WERI-Rb-1 (cell line): ENCODE data around the gene NBAS.

Experiments
- DNase-seq: peaks from one replicate; pipeline ENCODE4 v3.0.0-alpha.2; 2020
- H3K27ac ChIP-seq: fragments of 250-450 bp; sonication (Bioruptor Pico); 2 replicates; pipeline ENCODE4 v1.5.1; 2020; ENCODE audit warnings: mild to moderate bottlenecking, moderate library complexity
- H3K27me3 ChIP-seq: fragments of 250-450 bp; sonication (Bioruptor Pico); 2 replicates; pipeline ENCODE4 v1.5.1; 2021; ENCODE audit warnings: mild to moderate bottlenecking, low read depth, moderate library complexity; ENCODE audit not compliant: insufficient read depth, severe bottlenecking
- H3K36me3 ChIP-seq: fragments of 250-450 bp; sonication (Bioruptor Pico); 2 replicates; pipeline ENCODE4 v1.5.1; 2020; ENCODE audit warnings: mild to moderate bottlenecking, moderate library complexity
- H3K4me3 ChIP-seq: 2 replicates; pipeline ENCODE4 v1.5.1; 2011; ENCODE audit warnings: low read depth, mild to moderate bottlenecking, control low read depth, low read length
- H3K9me3 ChIP-seq: fragments of 250-450 bp; sonication (Bioruptor Pico); 2 replicates; pipeline ENCODE4 v1.5.1; 2021; ENCODE audit warnings: mild to moderate bottlenecking, moderate library complexity; ENCODE audit not compliant: severe bottlenecking
- CTCF ChIP-seq: IDR thresholded peaks from 2 replicates; pipeline ENCODE4 v1.5.1; 2011; ENCODE audit warnings: low read depth, mild to moderate bottlenecking, control low read depth, inconsistent platforms, low read length

Gene NBAS

DNA sequence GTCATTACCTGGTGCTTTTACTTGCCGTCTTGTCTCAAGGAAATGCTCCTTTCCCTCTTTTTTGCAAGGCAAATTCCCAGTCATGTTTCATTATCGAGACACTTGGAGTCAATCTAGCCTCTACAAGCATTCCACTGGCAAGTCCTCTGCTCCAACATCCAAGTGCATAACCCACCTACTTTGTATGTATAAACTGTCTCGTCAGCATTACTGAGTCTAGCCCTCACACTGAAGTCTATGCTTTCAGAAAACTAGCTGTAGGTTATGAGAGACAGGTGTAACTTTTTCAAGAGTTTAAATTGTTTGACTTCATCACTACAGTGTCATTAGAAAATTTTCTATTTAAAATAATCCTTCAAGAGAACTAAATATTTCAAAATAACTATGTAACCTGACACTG, 319.2 kb downstream of the NBAS start:
- Histone ChIP-seq H3K36me3 (no peaks in the 10 kb centered on the region), H3K4me3 (no peak overlapping the region), H3K27me3 (no peaks in the 10 kb centered on the region), H3K9me3 (no peaks in the 10 kb centered on the region), H3K27ac (no peak overlapping the region)
- DNase-seq: no peak
- no peak for TF ChIP-seq CTCF

DNA sequence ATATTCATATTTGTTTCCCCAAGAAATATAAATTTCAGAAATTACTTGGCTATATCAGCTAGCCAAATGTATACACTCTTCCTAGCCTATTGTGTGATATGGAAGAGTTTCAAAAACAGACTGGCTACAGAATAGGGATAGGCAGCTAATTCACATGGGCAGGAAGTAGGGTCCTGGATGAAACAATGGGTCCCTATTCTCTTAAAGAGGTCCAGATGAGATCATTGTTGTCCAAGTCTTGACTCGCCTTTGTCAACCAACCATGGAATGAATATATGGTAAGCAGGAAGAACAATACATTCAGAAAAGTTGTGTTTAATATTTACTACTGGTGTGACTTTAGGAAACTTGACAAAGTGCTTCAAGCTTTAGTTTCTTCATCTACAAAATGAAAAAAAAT, 319.9 kb downstream of the NBAS start:
- H3K27me3 ChIP-seq: no peaks in the 10 kb centered on the region
- no peak overlapping the region for H3K4me3 ChIP-seq
- H3K27ac ChIP-seq: no peak overlapping the region
- H3K9me3 ChIP-seq: no peaks in the 10 kb centered on the region
- DNase-seq: no peak
- TF ChIP-seq CTCF: no peak
- H3K36me3 ChIP-seq: no peaks in the 10 kb centered on the region

- no peak for TF ChIP-seq CTCF
- no peaks in the 10 kb centered on the region for H3K27me3 ChIP-seq
These were observed 323.1 kb downstream of the NBAS start for GRCh38 chr2:15238028-15238427.

DNA sequence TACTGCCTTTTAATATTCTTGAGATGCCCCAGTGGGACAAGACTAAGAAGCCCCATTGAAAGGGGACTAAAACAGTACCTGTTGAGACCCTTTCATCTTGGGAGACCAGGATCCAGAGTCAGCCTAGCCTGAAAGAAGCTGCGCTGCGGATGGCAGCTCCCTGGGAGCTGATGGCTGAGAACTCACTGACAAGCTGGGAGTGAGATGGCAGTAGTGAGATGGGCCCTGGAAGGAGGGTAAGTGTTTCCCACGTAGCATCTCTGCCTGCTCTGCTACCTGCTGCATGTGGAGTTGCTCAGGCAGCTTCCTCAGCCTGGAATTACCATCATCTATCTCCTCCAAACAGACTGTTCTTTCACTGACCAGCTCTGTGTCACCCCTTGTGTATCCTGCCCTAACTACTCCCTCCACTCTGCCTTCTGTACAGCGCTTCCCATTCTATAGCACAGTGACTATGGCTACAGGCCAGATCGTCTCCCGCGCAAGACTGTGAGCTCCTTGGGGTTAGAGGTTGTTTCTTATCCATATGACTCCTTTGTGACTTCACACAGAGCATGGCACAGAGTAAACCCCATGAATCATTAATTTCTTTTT, 330.4 kb downstream of the NBAS start:
- H3K27ac ChIP-seq: no peak overlapping the region
- no peak overlapping the region for H3K4me3 ChIP-seq
- no peaks in the 10 kb centered on the region for H3K36me3 ChIP-seq
- H3K27me3 ChIP-seq: no peaks in the 10 kb centered on the region
- H3K9me3 ChIP-seq: no peaks in the 10 kb centered on the region
- no peak for TF ChIP-seq CTCF
- DNase-seq: no peak

More at GRCh38 chr2:15238028-15238427, 323.1 kb downstream of the NBAS start:
- Histone ChIP-seq H3K36me3 (no peaks in the 10 kb centered on the region), H3K9me3 (no peaks in the 10 kb centered on the region), H3K27ac (no peak overlapping the region), H3K4me3 (no peak overlapping the region)
- DNase-seq: no peak

GRCh38 chr2:15226661-15227060, 334.5 kb downstream of the NBAS start:
- Histone ChIP-seq H3K36me3 (no peaks in the 10 kb centered on the region), H3K9me3 (no peaks in the 10 kb centered on the region), H3K27ac (no peak overlapping the region), H3K27me3 (no peaks in the 10 kb centered on the region), H3K4me3 (no peak overlapping the region)
- no peak for DNase-seq
- TF ChIP-seq CTCF: no peak

GRCh38 chr2:15225131-15225530, 336.0 kb downstream of the NBAS start:
- H3K36me3 ChIP-seq: no peaks in the 10 kb centered on the region
- no peak for TF ChIP-seq CTCF
- H3K9me3 ChIP-seq: no peaks in the 10 kb centered on the region
- H3K4me3 ChIP-seq: no peak overlapping the region
- no peak for DNase-seq
- H3K27me3 ChIP-seq: no peaks in the 10 kb centered on the region
- H3K27ac ChIP-seq: no peak overlapping the region
